Natural killer cell (primary cell): ENCODE data around the gene AFAP1L1. TPM values are rescaled to one million over a fixed set of nuclear protein-coding genes. Genes with fewer than 3 reads are reported as not detected.

Source experiments
- ATAC-seq, 3 donors: fragments of 150-1000 bp in 2 of 3; fragments of 200-7000 bp in 1 of 3; cut with Tn5 transposase; 1 replicate in 1 of 3; 2 replicates in 2 of 3; pipeline ENCODE4 v1.10.0; 2021; ENCODE audit warnings: mild to moderate bottlenecking in 2 of 3, moderate library complexity in 2 of 3
- DNase-seq, 2 donors: peaks; one replicate each; pipeline versions ENCODE4 v3.0.0 to v3.0.0-alpha.2; 2013 to 2021; ENCODE audit warnings: mixed read lengths in 1 of 2
- H3K27ac ChIP-seq: one replicate; pipeline ENCODE4 v1.5.1; 2013; ENCODE audit warnings: mild to moderate bottlenecking, low read length
- H3K27me3 ChIP-seq: one replicate; pipeline ENCODE4 v1.6.1; 2013; ENCODE audit warnings: low read length; ENCODE audit not compliant: control insufficient read depth, insufficient read depth
- H3K36me3 ChIP-seq: one replicate; pipeline ENCODE4 v1.6.1; 2013; ENCODE audit warnings: low read length; ENCODE audit not compliant: control insufficient read depth, insufficient read depth
- H3K4me1 ChIP-seq: one replicate; pipeline ENCODE4 v1.6.1; 2013; ENCODE audit warnings: low read length; ENCODE audit not compliant: control insufficient read depth, insufficient read depth
- H3K4me3 ChIP-seq: one replicate; pipeline ENCODE4 v1.5.1; 2013; ENCODE audit warnings: low read length
- H3K9me3 ChIP-seq: one replicate; pipeline ENCODE4 v1.6.1; 2013; ENCODE audit warnings: low read length; ENCODE audit not compliant: control insufficient read depth, insufficient read depth
- H3K27ac Mint-ChIP-seq, 2 donors: one replicate each; pipeline ENCODE4 v1.8.0; 2022; ENCODE audit warnings: mild to moderate bottlenecking in 2 of 2, mixed read lengths in 2 of 2, moderate library complexity in 1 of 2
- H3K27me3 Mint-ChIP-seq, 2 donors: one replicate each; pipeline ENCODE4 v1.8.0; 2022; ENCODE audit warnings: low read depth in 2 of 2, mixed read lengths in 2 of 2
- H3K36me3 Mint-ChIP-seq: one replicate; pipeline ENCODE4 v1.8.0; 2022; ENCODE audit warnings: mixed read lengths
- H3K4me1 Mint-ChIP-seq, 2 donors: one replicate each; pipeline ENCODE4 v1.8.0; 2022; ENCODE audit warnings: mixed read lengths in 2 of 2
- H3K4me3 Mint-ChIP-seq: one replicate; pipeline ENCODE4 v1.8.0; 2022; ENCODE audit warnings: mild to moderate bottlenecking, moderate library complexity, mixed read lengths
- H3K9me3 Mint-ChIP-seq, 2 donors: one replicate each; pipeline ENCODE4 v1.8.0; 2022; ENCODE audit warnings: mixed read lengths in 2 of 2
- CTCF ChIP-seq: fragments of 200-600 bp; IDR thresholded peaks from one replicate; pipeline ENCODE4 v1.8.0; 2022; ENCODE audit warnings: antibody characterized with exemption
- WGBS: methylation state at CpG from one replicate; pipeline ENCODE4 v1.1.7; 2013; ENCODE audit warnings: missing lambda C conversion rate; ENCODE audit not compliant: insufficient coverage; 5-methylcytosine and 5-hydroxymethylcytosine counted together
- intact Hi-C: fragments of 100-400 bp; cut with micrococcal nuclease; formaldehyde crosslinking; loops from one replicate; pipeline ENCODE4 v1.14.2; 2022
- total RNA-seq, 4 donors: library from RNA; stranded (reverse); fragments of 120-200 nt in 1 of 4; gene quantifications; one replicate each; pipeline versions ENCODE4 v1.2.3 to v1.2.4, GENCODE V29; 2013 to 2022

Gene AFAP1L1
- total RNA-seq, 3 donors from 2014 or later (not counting 1 experiment from before 2014, with no cell fraction given): 0.23 to 1.5 TPM; not detected in 1

- no peaks in the 10 kb centered on the region for H3K4me1 Mint-ChIP-seq
- H3K27me3 Mint-ChIP-seq: peaks cover 0 to 2% of the 10 kb centered on the region in 2 donors
- no peaks in the 10 kb centered on the region for H3K27me3 ChIP-seq
- H3K9me3 Mint-ChIP-seq: no peaks in the 10 kb centered on the region
- no peak for TF ChIP-seq CTCF
- 100% methylated on average over 2 of the region's 4 CpGs for WGBS
- H3K36me3 ChIP-seq: no peaks in the 10 kb centered on the region
- H3K27ac ChIP-seq: no peak overlapping the region
- H3K4me3 ChIP-seq: no peak overlapping the region
- ATAC-seq (no peak), DNase-seq (no peak)
- no peaks in the 10 kb centered on the region for H3K9me3 ChIP-seq
- no peaks in the 10 kb centered on the region for H3K36me3 Mint-ChIP-seq
- intact Hi-C loops: no loop called here
- no peak overlapping the region for H3K4me3 Mint-ChIP-seq
- H3K4me1 ChIP-seq: no peaks in the 10 kb centered on the region
- no peak overlapping the region for H3K27ac Mint-ChIP-seq
Observed at GRCh38 chr5:149314571-149315111, 43.0 kb downstream of the AFAP1L1 start.

GRCh38 chr5:149315753-149316152, 44.1 kb downstream of the AFAP1L1 start:
- no peaks in the 10 kb centered on the region for H3K9me3 ChIP-seq
- H3K4me3 Mint-ChIP-seq: no peak overlapping the region
- no peaks in the 10 kb centered on the region for H3K4me1 Mint-ChIP-seq
- H3K27ac Mint-ChIP-seq: no peak overlapping the region
- DNase-seq (no peak), ATAC-seq (no peak)
- WGBS: 95% methylated on average over 6 of the region's 6 CpGs
- peaks cover 0 to 2% of the 10 kb centered on the region in 2 donors for H3K27me3 Mint-ChIP-seq
- H3K4me3 ChIP-seq: no peak overlapping the region
- H3K27me3 ChIP-seq: no peaks in the 10 kb centered on the region
- H3K36me3 Mint-ChIP-seq: no peaks in the 10 kb centered on the region
- H3K9me3 Mint-ChIP-seq: no peaks in the 10 kb centered on the region
- intact Hi-C loops: loop anchor here (2.0 kb wide), 1 partner anchor 119 kb away; no protein-coding TSS in a partner anchor
- no peaks in the 10 kb centered on the region for H3K36me3 ChIP-seq
- H3K4me1 ChIP-seq: no peaks in the 10 kb centered on the region
- H3K27ac ChIP-seq: no peak overlapping the region
- no peak for TF ChIP-seq CTCF

- Histone ChIP-seq H3K27me3 (no peaks in the 10 kb centered on the region), H3K9me3 (no peaks in the 10 kb centered on the region), H3K4me1 (no peaks in the 10 kb centered on the region), H3K4me3 (no peak overlapping the region), H3K36me3 (no peaks in the 10 kb centered on the region), H3K27ac (no peak overlapping the region)
- 87% methylated on average over 14 of the region's 14 CpGs for WGBS
- H3K27ac Mint-ChIP-seq: no peak overlapping the region
- no peaks in the 10 kb centered on the region for H3K4me1 Mint-ChIP-seq
- intact Hi-C loops: loop anchor here (1.0 to 2.0 kb wide), 3 partner anchors 54 to 247 kb away; no protein-coding TSS in a partner anchor
- no peaks in the 10 kb centered on the region for H3K36me3 Mint-ChIP-seq
- ATAC-seq (peak in 2 of 3 donors; percentile 55 to 67), DNase-seq (peak in 1 of 2 donors; percentile 79)
- peak; percentile 65 for TF ChIP-seq CTCF
- no peaks in the 10 kb centered on the region for H3K9me3 Mint-ChIP-seq
- H3K4me3 Mint-ChIP-seq: no peak overlapping the region
- peaks cover 0 to 2% of the 10 kb centered on the region in 2 donors for H3K27me3 Mint-ChIP-seq
Observed at GRCh38 chr5:149317281-149318048, 45.8 kb downstream of the AFAP1L1 start.
